ENCODE measurements around the gene KRT2.

Gene KRT2

GRCh38 chr12:52637299-52637698 lies 14.7 kb downstream of the KRT2 start:
- no CpG with 5 or more reads among the region's 4 CpGs for WGBS (ENCODE audit: extremely low coverage, insufficient coverage, insufficient read length)
- Histone ChIP-seq H3K4ac (ENCODE audit: low read depth, low read length) (no peak overlapping the region), H2AK5ac (ENCODE audit: low read length) (no peak overlapping the region), H2BK12ac (ENCODE audit: low read length) (no peak overlapping the region), H3K4me1 (ENCODE audit: control insufficient read depth in 1 of 2, insufficient read depth in 2 of 2, low read length in 2 of 2) (no peaks in the 10 kb centered on the region), H3K9ac (ENCODE audit: low read length) (no peak overlapping the region), H3K18ac (ENCODE audit: low read length) (no peak overlapping the region), H3K79me1 (ENCODE audit: low read length) (no peaks in the 10 kb centered on the region), H3K4me2 (ENCODE audit: low read length) (no peak overlapping the region), H2BK5ac (ENCODE audit: low read depth, low read length, poor library complexity) (no peak overlapping the region), H4K91ac (ENCODE audit: low read depth, low read length) (no peak overlapping the region), H4K8ac (ENCODE audit: low read depth, low read length) (no peak overlapping the region), H4K12ac (ENCODE audit: low read depth, low read length) (no peak overlapping the region), H3K23ac (ENCODE audit: low read length) (no peak overlapping the region), H2BK120ac (ENCODE audit: insufficient read depth, low read length, poor library complexity) (no peak overlapping the region), H3K27me3 (ENCODE audit: insufficient read depth, low read length) (no peaks in the 10 kb centered on the region), H2AFZ (ENCODE audit: insufficient read depth, low read length, poor library complexity) (no peak overlapping the region), H3K9me3 (ENCODE audit: insufficient read depth, low read depth, low read length) (peaks cover 2% of the 10 kb centered on the region), H3K36me3 (ENCODE audit: control insufficient read depth in 1 of 2, insufficient read depth in 2 of 2, low read length in 2 of 2) (no peaks in the 10 kb centered on the region), H3K79me2 (ENCODE audit: control insufficient read depth, insufficient read depth, low read length, poor library complexity) (no peaks in the 10 kb centered on the region), H3K14ac (ENCODE audit: low read length) (no peak overlapping the region), H3K4me3 (ENCODE audit: low read depth, low read length) (no peak overlapping the region), H3K27ac (ENCODE audit: low read depth, low read length) (no peak overlapping the region)
- no peak for DNase-seq

GRCh38 chr12:52636592-52637258 lies 15.3 kb downstream of the KRT2 start:
- H3K23ac ChIP-seq (ENCODE audit: low read length), result no peak overlapping the region
- no peak overlapping the region for H4K12ac ChIP-seq (ENCODE audit: low read depth, low read length)
- no peaks in the 10 kb centered on the region for H3K79me1 ChIP-seq (ENCODE audit: low read length)
- H4K91ac ChIP-seq (ENCODE audit: low read depth, low read length), result no peak overlapping the region
- no peak overlapping the region for H3K27ac ChIP-seq (ENCODE audit: low read depth, low read length)
- H3K9me3 ChIP-seq (ENCODE audit: insufficient read depth, low read depth, low read length), result peaks cover 2% of the 10 kb centered on the region
- no peak overlapping the region for H2AFZ ChIP-seq (ENCODE audit: insufficient read depth, low read length, poor library complexity)
- no peaks in the 10 kb centered on the region for H3K4me1 ChIP-seq (ENCODE audit: control insufficient read depth in 1 of 2, insufficient read depth in 2 of 2, low read length in 2 of 2)
- no peak overlapping the region for H3K4me2 ChIP-seq (ENCODE audit: low read length)
- H3K79me2 ChIP-seq (ENCODE audit: control insufficient read depth, insufficient read depth, low read length, poor library complexity), result no peaks in the 10 kb centered on the region
- no peak overlapping the region for H2BK5ac ChIP-seq (ENCODE audit: low read depth, low read length, poor library complexity)
- no peak overlapping the region for H3K18ac ChIP-seq (ENCODE audit: low read length)
- no peak overlapping the region for H3K9ac ChIP-seq (ENCODE audit: low read length)
- no CpG with 5 or more reads among the region's 5 CpGs for WGBS (ENCODE audit: extremely low coverage, insufficient coverage, insufficient read length)
- no peak overlapping the region for H2BK120ac ChIP-seq (ENCODE audit: insufficient read depth, low read length, poor library complexity)
- no peak overlapping the region for H4K8ac ChIP-seq (ENCODE audit: low read depth, low read length)
- no peaks in the 10 kb centered on the region for H3K36me3 ChIP-seq (ENCODE audit: control insufficient read depth in 1 of 2, insufficient read depth in 2 of 2, low read length in 2 of 2)
- H2BK12ac ChIP-seq (ENCODE audit: low read length), result no peak overlapping the region
- no peak overlapping the region for H3K4me3 ChIP-seq (ENCODE audit: low read depth, low read length)
- no peaks in the 10 kb centered on the region for H3K27me3 ChIP-seq (ENCODE audit: insufficient read depth, low read length)
- H3K4ac ChIP-seq (ENCODE audit: low read depth, low read length), result no peak overlapping the region
- H3K14ac ChIP-seq (ENCODE audit: low read length), result no peak overlapping the region
- no peak overlapping the region for H2AK5ac ChIP-seq (ENCODE audit: low read length)
- no peak for DNase-seq

- Histone ChIP-seq H3K18ac (ENCODE audit: low read length) (no peak overlapping the region), H3K23ac (ENCODE audit: low read length) (no peak overlapping the region), H4K91ac (ENCODE audit: low read depth, low read length) (no peak overlapping the region)
Observed at GRCh38 chr12:52636189-52636588, 15.8 kb downstream of the KRT2 start.

GRCh38 chr12:52634266-52635056 lies 17.6 kb downstream of the KRT2 start:
- H3K4me1 ChIP-seq (ENCODE audit: control insufficient read depth in 1 of 2, insufficient read depth in 2 of 2, low read length in 2 of 2), result no peaks in the 10 kb centered on the region
- no CpG with 5 or more reads among the region's 7 CpGs for WGBS (ENCODE audit: extremely low coverage, insufficient coverage, insufficient read length)

More at GRCh38 chr12:52636189-52636588, 15.8 kb downstream of the KRT2 start:
- Histone ChIP-seq H3K4ac (ENCODE audit: low read depth, low read length) (no peak overlapping the region), H2AK5ac (ENCODE audit: low read length) (no peak overlapping the region), H2BK120ac (ENCODE audit: insufficient read depth, low read length, poor library complexity) (no peak overlapping the region), H4K8ac (ENCODE audit: low read depth, low read length) (no peak overlapping the region), H3K4me2 (ENCODE audit: low read length) (no peak overlapping the region), H3K9me3 (ENCODE audit: insufficient read depth, low read depth, low read length) (peaks cover 2% of the 10 kb centered on the region), H3K27me3 (ENCODE audit: insufficient read depth, low read length) (no peaks in the 10 kb centered on the region), H4K12ac (ENCODE audit: low read depth, low read length) (no peak overlapping the region), H3K9ac (ENCODE audit: low read length) (no peak overlapping the region), H2BK12ac (ENCODE audit: low read length) (no peak overlapping the region), H3K27ac (ENCODE audit: low read depth, low read length) (no peak overlapping the region), H3K4me3 (ENCODE audit: low read depth, low read length) (no peak overlapping the region), H3K36me3 (ENCODE audit: control insufficient read depth in 1 of 2, insufficient read depth in 2 of 2, low read length in 2 of 2) (no peaks in the 10 kb centered on the region), H3K79me2 (ENCODE audit: control insufficient read depth, insufficient read depth, low read length, poor library complexity) (no peaks in the 10 kb centered on the region), H3K79me1 (ENCODE audit: low read length) (no peaks in the 10 kb centered on the region), H2BK5ac (ENCODE audit: low read depth, low read length, poor library complexity) (no peak overlapping the region), H2AFZ (ENCODE audit: insufficient read depth, low read length, poor library complexity) (no peak overlapping the region), H3K14ac (ENCODE audit: low read length) (no peak overlapping the region), H3K4me1 (ENCODE audit: control insufficient read depth in 1 of 2, insufficient read depth in 2 of 2, low read length in 2 of 2) (no peaks in the 10 kb centered on the region)
- WGBS (ENCODE audit: extremely low coverage, insufficient coverage, insufficient read length), result no CpG with 5 or more reads among the region's 6 CpGs
- no peak for DNase-seq

More at GRCh38 chr12:52634266-52635056, 17.6 kb downstream of the KRT2 start:
- no peaks in the 10 kb centered on the region for H3K79me1 ChIP-seq (ENCODE audit: low read length)
- H3K79me2 ChIP-seq (ENCODE audit: control insufficient read depth, insufficient read depth, low read length, poor library complexity), result no peaks in the 10 kb centered on the region
- no peak overlapping the region for H2BK120ac ChIP-seq (ENCODE audit: insufficient read depth, low read length, poor library complexity)
- H4K91ac ChIP-seq (ENCODE audit: low read depth, low read length), result no peak overlapping the region
- no peak overlapping the region for H3K23ac ChIP-seq (ENCODE audit: low read length)
- H3K14ac ChIP-seq (ENCODE audit: low read length), result no peak overlapping the region
- no peak for DNase-seq
- no peaks in the 10 kb centered on the region for H3K36me3 ChIP-seq (ENCODE audit: control insufficient read depth in 1 of 2, insufficient read depth in 2 of 2, low read length in 2 of 2)
- no peak overlapping the region for H4K8ac ChIP-seq (ENCODE audit: low read depth, low read length)
- no peak overlapping the region for H4K12ac ChIP-seq (ENCODE audit: low read depth, low read length)
- H2AK5ac ChIP-seq (ENCODE audit: low read length), result no peak overlapping the region
- no peak overlapping the region for H3K18ac ChIP-seq (ENCODE audit: low read length)
- no peak overlapping the region for H3K4ac ChIP-seq (ENCODE audit: low read depth, low read length)
- H3K4me2 ChIP-seq (ENCODE audit: low read length), result no peak overlapping the region
- no peak overlapping the region for H3K27ac ChIP-seq (ENCODE audit: low read depth, low read length)
- no peak overlapping the region for H2BK5ac ChIP-seq (ENCODE audit: low read depth, low read length, poor library complexity)
- peak overlapping the region; percentile 45 for H3K4me3 ChIP-seq (ENCODE audit: low read depth, low read length)
- H3K9me3 ChIP-seq (ENCODE audit: insufficient read depth, low read depth, low read length), result peaks cover 2% of the 10 kb centered on the region
- H3K27me3 ChIP-seq (ENCODE audit: insufficient read depth, low read length), result no peaks in the 10 kb centered on the region
- H3K9ac ChIP-seq (ENCODE audit: low read length), result no peak overlapping the region
- H2AFZ ChIP-seq (ENCODE audit: insufficient read depth, low read length, poor library complexity), result no peak overlapping the region
- H2BK12ac ChIP-seq (ENCODE audit: low read length), result no peak overlapping the region
